Cardiac fibroblast (primary cell): Measurements from ENCODE around the gene NR2C2.

ENCODE experiments used
- DNase-seq, 2 donors: peaks; one replicate each; pipeline versions ENCODE4 v3.0.0 to v3.0.0-alpha.2; 2010; ENCODE audit warnings: low read depth in 2 of 2
- H3K4me3 ChIP-seq, 2 donors: replicated peaks in 1 of 2; 1 replicate in 1 of 2; 2 replicates in 1 of 2; pipeline ENCODE4 v1.5.1; 2011; ENCODE audit warnings: low read depth in 2 of 2, low read length in 2 of 2, mild to moderate bottlenecking in 2 of 2, moderate library complexity in 1 of 2
- CTCF ChIP-seq: IDR thresholded peaks from one replicate; pipeline ENCODE4 v1.5.1; 2011; ENCODE audit warnings: low read depth, mild to moderate bottlenecking, low read length, inconsistent platforms

Gene NR2C2

GRCh38 chr3:14921811-14922705, 25.3 kb upstream of the NR2C2 start:
- DNase-seq = peak in 1 of 2 donors; percentile 3
- no peak for TF ChIP-seq CTCF

DNA sequence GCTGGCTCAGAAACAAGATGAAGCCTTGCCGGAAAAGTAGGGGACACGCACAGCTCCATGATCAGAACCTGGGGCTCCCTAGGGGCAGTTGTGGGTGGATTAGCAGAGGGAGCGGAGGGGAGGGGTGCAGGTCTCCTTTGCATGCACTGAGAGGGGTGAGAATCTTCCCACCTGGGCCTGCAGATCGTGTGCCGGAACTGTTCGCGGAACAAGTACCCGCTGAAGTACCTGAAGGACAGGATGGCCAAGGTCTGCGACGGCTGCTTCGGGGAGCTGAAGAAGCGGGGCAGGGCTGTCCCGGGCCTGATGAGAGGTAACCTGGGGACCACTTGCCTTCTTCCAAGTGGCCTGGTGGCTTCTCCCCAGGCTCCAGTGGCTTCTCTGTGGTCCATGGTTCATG, 24.5 kb upstream of the NR2C2 start:
- H3K4me3 ChIP-seq = no peak overlapping the region
- no peak for DNase-seq
- TF ChIP-seq CTCF = no peak

More at GRCh38 chr3:14921811-14922705, 25.3 kb upstream of the NR2C2 start:
- no peak overlapping the region for H3K4me3 ChIP-seq

- no peak for TF ChIP-seq CTCF
- no peak for DNase-seq
- H3K4me3 ChIP-seq = no peak overlapping the region
Observed at GRCh38 chr3:14923476-14923875, 23.9 kb upstream of the NR2C2 start.

DNA sequence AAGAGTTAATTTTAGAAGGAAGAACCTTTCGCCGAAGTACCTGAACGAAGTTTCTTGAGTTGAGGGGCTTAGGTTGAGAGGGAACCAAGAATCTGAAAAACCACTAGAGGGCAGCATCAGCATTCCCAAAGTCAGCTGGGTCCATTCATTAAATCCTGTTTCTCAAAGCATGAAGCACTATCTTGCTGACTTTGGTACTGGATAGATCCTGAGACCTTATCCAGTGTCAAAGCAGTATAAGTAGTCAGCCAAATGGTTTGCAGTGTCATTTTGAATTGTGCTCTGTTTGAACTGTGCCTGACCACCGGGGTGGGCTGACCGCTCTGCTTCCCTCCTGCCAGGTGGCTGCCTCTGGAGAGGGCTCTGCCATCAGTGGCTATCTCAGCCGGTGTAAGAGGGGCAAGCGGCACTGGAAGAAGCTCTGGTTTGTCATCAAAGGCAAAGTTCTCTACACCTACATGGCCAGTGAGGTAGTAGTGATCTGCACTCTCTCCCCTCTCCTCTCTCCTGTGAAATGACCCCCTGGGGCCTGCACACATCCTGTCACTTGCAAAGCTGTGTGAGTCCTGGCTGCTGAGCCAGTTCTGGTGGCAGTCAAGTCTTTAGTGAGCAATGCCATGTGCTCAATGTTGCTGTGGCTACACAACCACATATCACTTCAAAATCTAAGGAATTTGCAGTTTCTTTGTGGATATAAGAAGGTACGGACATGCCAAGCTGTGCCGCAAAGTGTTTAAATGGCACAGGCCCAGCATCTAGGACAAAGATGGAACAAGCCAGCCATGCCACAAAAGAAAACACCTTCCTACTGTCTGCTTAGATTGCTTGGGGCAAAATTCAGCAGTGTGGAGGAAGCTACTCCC, 21.4 kb upstream of the NR2C2 start:
- peak; percentile 80 to 81 for DNase-seq

GRCh38 chr3:14926592-14926991, 20.8 kb upstream of the NR2C2 start:
- no peak for TF ChIP-seq CTCF

More for the DNA sequence above, 21.4 kb upstream of the NR2C2 start:
- TF ChIP-seq CTCF = peak; percentile 68
- H3K4me3 ChIP-seq = no peak overlapping the region

DNA sequence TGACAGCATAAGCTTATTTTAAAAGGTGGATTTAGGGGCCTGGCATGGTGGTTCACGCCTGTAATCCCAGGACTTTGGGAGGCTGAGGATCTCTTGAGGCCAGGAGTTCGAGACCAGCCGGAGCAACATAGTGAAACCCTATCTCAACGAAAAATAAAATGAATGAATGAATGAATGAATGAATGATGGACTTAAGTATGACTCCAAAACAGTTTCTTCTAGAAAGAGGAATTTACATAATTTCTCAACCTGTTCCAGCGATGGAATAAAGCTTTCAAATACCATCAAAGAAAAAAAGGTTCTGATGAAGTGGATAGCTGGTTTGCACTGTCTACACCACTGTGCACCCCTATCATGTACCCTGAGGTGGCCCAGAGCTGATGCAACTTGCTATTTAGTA, 20.1 kb upstream of the NR2C2 start:
- no peak overlapping the region for H3K4me3 ChIP-seq
- TF ChIP-seq CTCF = no peak
- DNase-seq = no peak

More at GRCh38 chr3:14926592-14926991, 20.8 kb upstream of the NR2C2 start:
- no peak overlapping the region for H3K4me3 ChIP-seq
- no peak for DNase-seq
